Testis (tissue), 3 donors: Measurements from ENCODE around the gene RYR1. TPM values are rescaled to one million over a fixed set of nuclear protein-coding genes. Genes with fewer than 3 reads are reported as not detected.
"Not testable (repeated sequence)": the region's sequence is repeated elsewhere in the genome, so short reads cannot be mapped to it uniquely, and the experiment has no call there.

ENCODE experiments used
- DNase-seq: peaks from one replicate; pipeline ENCODE4 v3.0.0-alpha.2; 2019
- H3K27ac ChIP-seq, 2 donors: fragments of 200-600 bp; sonication (generic); one replicate each; pipeline ENCODE4 v1.5.1; 2019
- H3K27me3 ChIP-seq: fragments of 200-600 bp; sonication (generic); one replicate; pipeline ENCODE4 v1.5.1; 2019
- H3K36me3 ChIP-seq: fragments of 200-600 bp; sonication (generic); one replicate; pipeline ENCODE4 v1.5.1; 2017; ENCODE audit warnings: low read depth; ENCODE audit errors: missing control alignments
- H3K4me1 ChIP-seq: fragments of 200-600 bp; sonication (generic); one replicate; pipeline ENCODE4 v1.5.1; 2019
- H3K4me3 ChIP-seq, 2 donors: fragments of 200-600 bp; sonication (generic); one replicate each; pipeline ENCODE4 v1.5.1; 2017 to 2019
- H3K9me3 ChIP-seq: fragments of 200-600 bp; sonication (generic); one replicate; pipeline ENCODE4 v1.5.1; 2017
- CTCF ChIP-seq, 3 experiments: fragments of 450-650 bp in 2 of 3; fragments of 200-600 bp in 1 of 3; sonication (generic) in 1 of 3; IDR thresholded peaks; one replicate each; pipeline ENCODE4 v1.5.1; 2016 to 2019; ENCODE audit warnings: antibody characterized with exemption in 3 of 3, mild to moderate bottlenecking in 2 of 3, moderate library complexity in 1 of 3
- POLR2A ChIP-seq: fragments of 450-650 bp; IDR thresholded peaks from one replicate; pipeline ENCODE4 v1.6.1; 2017; ENCODE audit warnings: antibody characterized with exemption, mild to moderate bottlenecking, moderate library complexity
- WGBS, 2 donors: methylation state at CpG; one replicate each; pipeline ENCODE4 v1.1.5; 2018; 5-methylcytosine and 5-hydroxymethylcytosine counted together
- intact Hi-C: fragments of 100-400 bp; cut with DNase I; formaldehyde crosslinking; loops from one replicate; pipeline ENCODE4 v1.15.1; 2023; ENCODE audit warnings: low total_unique reads
- polyA plus RNA-seq: library from polyadenylated mRNA; stranded (reverse); fragments of 350-450 nt; fragmentation: Illumina TruSeq; extraction: RNeasy Lipid Tissue Mini Kit (QIAGEN cat#74804); gene quantifications from one replicate; pipeline ENCODE4 v1.2.3, GENCODE V29; 2014; ENCODE audit warnings: low read depth, low replicate concordance; ENCODE audit not compliant: insufficient read depth
- total RNA-seq, 2 donors: library from RNA; depleted of rRNA; stranded (reverse); fragments of >200 nt; gene quantifications; one replicate each; pipeline ENCODE4 v1.2.3, GENCODE V29; 2016

The RYR1 gene
- total and polyA plus RNA-seq, 3 donors from 2014 or later = 11.8 to 26.1 (median 15.6) TPM

- TF ChIP-seq CTCF (IDR thresholded peaks at IDR 0.05) (no peak), POLR2A (no peak)
- Histone ChIP-seq H3K9me3 (no peaks in the 10 kb centered on the region), H3K4me1 (no peaks in the 10 kb centered on the region), H3K27ac (no peak overlapping the region), H3K36me3 (no peaks in the 10 kb centered on the region), H3K27me3 (no peaks in the 10 kb centered on the region), H3K4me3 (no peak overlapping the region)
- DNase-seq = no peak
- intact Hi-C loops = no loop called here
- 94 to 97% methylated on average over 26 of the region's 26 CpGs for WGBS, 2 donors
Measured at GRCh38 chr19:38466050-38466449, 32.6 kb downstream of the RYR1 start.

- Histone ChIP-seq H3K27ac (no peak overlapping the region), H3K27me3 (no peaks in the 10 kb centered on the region), H3K36me3 (no peaks in the 10 kb centered on the region), H3K9me3 (no peaks in the 10 kb centered on the region), H3K4me3 (no peak overlapping the region), H3K4me1 (no peaks in the 10 kb centered on the region)
- intact Hi-C loops = no loop called here
- TF ChIP-seq CTCF (IDR thresholded peaks at IDR 0.05) = no peak
- TF ChIP-seq POLR2A = no peak
- DNase-seq = no peak
- WGBS, 2 donors = 94 to 95% methylated on average over 16 to 17 of the region's 17 CpGs
Measured at GRCh38 chr19:38467541-38468525, 34.3 kb downstream of the RYR1 start.

- no peaks in the 10 kb centered on the region for H3K4me1 ChIP-seq
- H3K9me3 ChIP-seq = no peaks in the 10 kb centered on the region
- H3K4me3 ChIP-seq = no peak overlapping the region
- 72 to 84% methylated on average over 5 of the region's 5 CpGs for WGBS, 2 donors
- no peak for DNase-seq
- no peaks in the 10 kb centered on the region for H3K36me3 ChIP-seq
- TF ChIP-seq CTCF (IDR thresholded peaks at IDR 0.05) = no peak
- TF ChIP-seq POLR2A = no peak
- intact Hi-C loops = no loop called here
- no peak overlapping the region for H3K27ac ChIP-seq
- no peaks in the 10 kb centered on the region for H3K27me3 ChIP-seq
Measured at GRCh38 chr19:38469151-38469550, 35.7 kb downstream of the RYR1 start.

GRCh38 chr19:38470788-38471480 lies 37.4 kb downstream of the RYR1 start:
- WGBS, 2 donors = 74 to 77% methylated on average over 12 of the region's 12 CpGs
- no peak for TF ChIP-seq POLR2A
- TF ChIP-seq CTCF (IDR thresholded peaks at IDR 0.05) = no peak
- Histone ChIP-seq H3K27me3 (no peaks in the 10 kb centered on the region), H3K27ac (no peak overlapping the region), H3K4me1 (no peaks in the 10 kb centered on the region), H3K4me3 (no peak overlapping the region), H3K9me3 (no peaks in the 10 kb centered on the region), H3K36me3 (no peaks in the 10 kb centered on the region)
- no peak for DNase-seq
- intact Hi-C loops = no loop called here

GRCh38 chr19:38472725-38473124 lies 39.2 kb downstream of the RYR1 start:
- H3K36me3 ChIP-seq, H3K4me3 ChIP-seq, H3K9me3 ChIP-seq, H3K4me1 ChIP-seq, intact Hi-C loops, H3K27me3 ChIP-seq, DNase-seq, H3K27ac ChIP-seq: not testable (repeated sequence)
- 85 to 87% methylated on average over 4 of the region's 4 CpGs for WGBS, 2 donors
